ENCODE data around the gene KRIT1. TPM values are rescaled to one million over a fixed set of nuclear protein-coding genes. Genes with fewer than 3 reads are reported as not detected.

Gene KRIT1
- 41.2 and 47.6 TPM in 2 replicates for total RNA-seq

DNA sequence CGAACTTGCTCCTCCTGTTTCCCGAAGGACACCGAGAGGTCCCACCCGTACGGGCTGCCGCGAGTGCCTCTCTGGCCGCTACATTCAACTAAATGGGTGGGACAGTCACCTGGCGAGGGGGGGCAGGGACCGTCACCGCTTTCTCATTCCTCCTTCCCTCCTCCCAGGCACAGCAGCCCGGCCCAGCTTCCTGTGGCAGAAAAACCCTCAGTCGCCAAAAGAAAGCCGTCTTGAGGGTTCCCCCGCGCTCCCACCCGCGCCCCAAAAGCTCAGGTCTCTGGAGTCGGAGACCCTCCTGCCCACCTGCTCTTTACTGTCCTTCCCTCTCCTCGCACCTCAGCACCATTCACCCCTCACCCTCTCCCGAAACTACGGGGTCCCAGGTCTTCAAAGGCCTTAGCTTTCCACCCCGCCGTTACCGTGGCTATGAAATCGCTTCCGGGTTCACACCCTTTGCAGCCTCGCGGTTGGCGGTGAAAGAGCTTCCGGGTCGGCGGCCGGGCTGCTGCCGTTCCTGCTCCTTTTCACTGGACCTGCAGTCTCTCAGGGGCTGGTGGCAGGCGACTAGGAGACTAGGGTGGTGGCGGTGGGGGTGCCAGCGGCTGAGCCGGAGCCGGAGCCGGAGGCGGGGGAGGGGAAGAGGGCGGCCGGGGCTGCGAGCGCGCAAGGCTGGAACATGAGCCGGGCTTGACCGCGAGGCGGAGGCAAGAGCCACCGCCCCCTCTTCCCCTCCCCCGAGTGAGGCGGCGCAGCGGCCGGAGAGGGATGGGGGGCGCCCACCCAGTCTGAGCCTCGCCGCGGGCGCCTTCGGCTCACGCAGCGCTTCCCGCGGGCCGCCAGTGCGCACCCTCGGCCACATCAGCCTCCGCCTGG, at the start of gene KRIT1, which contains the start of gene ANKIB1:
KRIT1 (minus strand) TSS at position 428 of the 873 bp plus-strand sequence. CDS start 3,779 bp downstream, outside the sequence.
ANKIB1 (plus strand) TSS at position 488 of the 873 bp plus-strand sequence. CDS start 49,005 bp downstream, outside the sequence.

GRCh38 chr7:92178928-92179924, 66.5 kb downstream of the KRIT1 start, which contains the start of gene LRRD1:
LRRD1 (minus strand) TSS chr7:92179142; CDS start chr7:92165202, 13,940 bp downstream.

Other genes with a start within 250 kb of the KRIT1 start
- gene CYP51A1, start 111.4 kb downstream of the KRIT1 start, total RNA-seq, result 73.5 and 78.0 TPM in 2 replicates
- gene LRRD1, start 66.8 kb downstream of the KRIT1 start, total RNA-seq, result not detected in 2 replicates
- gene ANKIB1, start 60 bp upstream of the KRIT1 start, total RNA-seq, result 23.8 and 29.0 TPM in 2 replicates
- 18.0 and 19.5 TPM in 2 replicates for gene GATAD1, start 201.6 kb upstream of the KRIT1 start, total RNA-seq
- gene ERVW-1, start 232.0 kb upstream of the KRIT1 start, total RNA-seq, result not detected in 2 replicates

Data from cardiac ventricle fibroblast (primary cell).